Measurements from ENCODE around the gene FMN2.

DNA sequence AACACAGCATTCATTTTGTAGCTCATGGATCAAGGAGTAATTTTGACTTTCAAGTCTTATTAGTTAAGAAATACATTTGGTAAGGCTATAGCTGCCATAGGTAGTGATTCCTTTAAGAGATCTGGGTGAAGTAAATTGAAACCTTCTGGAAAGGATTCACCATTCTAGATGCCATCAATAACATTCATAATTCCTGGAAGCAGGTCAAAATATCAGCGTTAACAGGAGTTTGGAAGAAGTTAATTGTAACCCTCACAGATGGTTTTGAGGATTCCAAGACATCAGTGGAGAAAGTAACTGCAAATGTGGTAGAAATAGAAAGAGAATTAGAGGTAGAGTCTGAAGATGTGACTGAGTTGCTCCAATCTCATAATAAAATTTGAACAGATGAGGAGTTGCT, 303.7 kb downstream of the FMN2 start:
- TF ChIP-seq, protein P1, sequence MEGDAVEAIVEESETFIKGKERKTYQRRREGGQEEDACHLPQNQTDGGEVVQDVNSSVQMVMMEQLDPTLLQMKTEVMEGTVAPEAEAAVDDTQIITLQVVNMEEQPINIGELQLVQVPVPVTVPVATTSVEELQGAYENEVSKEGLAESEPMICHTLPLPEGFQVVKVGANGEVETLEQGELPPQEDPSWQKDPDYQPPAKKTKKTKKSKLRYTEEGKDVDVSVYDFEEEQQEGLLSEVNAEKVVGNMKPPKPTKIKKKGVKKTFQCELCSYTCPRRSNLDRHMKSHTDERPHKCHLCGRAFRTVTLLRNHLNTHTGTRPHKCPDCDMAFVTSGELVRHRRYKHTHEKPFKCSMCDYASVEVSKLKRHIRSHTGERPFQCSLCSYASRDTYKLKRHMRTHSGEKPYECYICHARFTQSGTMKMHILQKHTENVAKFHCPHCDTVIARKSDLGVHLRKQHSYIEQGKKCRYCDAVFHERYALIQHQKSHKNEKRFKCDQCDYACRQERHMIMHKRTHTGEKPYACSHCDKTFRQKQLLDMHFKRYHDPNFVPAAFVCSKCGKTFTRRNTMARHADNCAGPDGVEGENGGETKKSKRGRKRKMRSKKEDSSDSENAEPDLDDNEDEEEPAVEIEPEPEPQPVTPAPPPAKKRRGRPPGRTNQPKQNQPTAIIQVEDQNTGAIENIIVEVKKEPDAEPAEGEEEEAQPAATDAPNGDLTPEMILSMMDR (IDR thresholded peaks at IDR 0.05) = no peak
- no peak for TF ChIP-seq ZFX (IDR thresholded peaks at IDR 0.05; ENCODE audit: borderline replicate concordance)
